Testis (tissue), 2 donors: ENCODE results near the gene EIF3C.
"Not testable (repeated sequence)": the region's sequence is repeated elsewhere in the genome, so short reads cannot be mapped to it uniquely, and the experiment has no call there.

Source experiments
- POLR2A ChIP-seq: fragments of 450-650 bp; IDR thresholded peaks from one replicate; pipeline ENCODE4 v1.6.1; 2017; ENCODE audit warnings: antibody characterized with exemption, mild to moderate bottlenecking, moderate library complexity
- TF ChIP-seq, protein P1 (sequence below), 3 experiments: fragments of 450-650 bp in 2 of 3; fragments of 200-600 bp in 1 of 3; sonication (generic) in 1 of 3; IDR thresholded peaks; one replicate each; pipeline ENCODE4 v1.5.1; 2016 to 2019; ENCODE audit warnings: antibody characterized with exemption in 3 of 3, mild to moderate bottlenecking in 2 of 3, moderate library complexity in 1 of 3

DNA sequence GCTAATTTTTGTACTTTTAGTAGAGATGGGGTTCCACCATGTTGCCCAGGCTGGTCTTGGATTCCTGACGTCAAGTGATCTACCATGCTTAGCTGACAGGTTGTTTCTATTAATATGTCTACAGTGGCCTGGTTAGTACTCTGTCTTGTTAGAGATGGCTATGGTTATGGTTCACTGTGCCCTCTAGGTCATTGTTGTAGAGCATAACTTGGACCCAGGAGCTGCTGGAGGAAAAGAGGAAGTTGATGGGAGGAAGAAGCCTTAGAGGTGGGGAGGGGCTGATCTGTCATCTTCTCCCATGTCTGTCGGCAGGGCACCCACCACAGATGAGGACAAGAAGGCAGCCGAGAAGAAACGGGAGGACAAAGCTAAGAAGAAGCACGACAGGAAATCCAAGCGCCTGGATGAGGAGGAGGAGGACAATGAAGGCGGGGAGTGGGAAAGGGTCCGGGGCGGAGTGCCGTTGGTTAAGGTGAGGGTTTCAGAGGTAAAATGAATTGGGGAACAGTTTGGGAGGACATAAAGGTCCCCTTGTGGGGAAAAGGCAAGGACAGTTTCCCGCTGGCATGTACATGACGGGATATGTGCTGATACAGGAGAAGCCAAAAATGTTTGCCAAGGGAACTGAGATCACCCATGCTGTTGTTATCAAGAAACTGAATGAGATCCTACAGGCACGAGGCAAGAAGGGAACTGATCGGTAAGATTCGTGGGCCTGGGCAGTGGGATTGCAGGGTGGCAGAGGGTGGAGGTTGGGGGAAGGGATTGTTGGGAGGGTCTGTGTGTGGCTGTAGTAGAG, 11.8 kb downstream of the EIF3C start:
- TF ChIP-seq, protein P1, sequence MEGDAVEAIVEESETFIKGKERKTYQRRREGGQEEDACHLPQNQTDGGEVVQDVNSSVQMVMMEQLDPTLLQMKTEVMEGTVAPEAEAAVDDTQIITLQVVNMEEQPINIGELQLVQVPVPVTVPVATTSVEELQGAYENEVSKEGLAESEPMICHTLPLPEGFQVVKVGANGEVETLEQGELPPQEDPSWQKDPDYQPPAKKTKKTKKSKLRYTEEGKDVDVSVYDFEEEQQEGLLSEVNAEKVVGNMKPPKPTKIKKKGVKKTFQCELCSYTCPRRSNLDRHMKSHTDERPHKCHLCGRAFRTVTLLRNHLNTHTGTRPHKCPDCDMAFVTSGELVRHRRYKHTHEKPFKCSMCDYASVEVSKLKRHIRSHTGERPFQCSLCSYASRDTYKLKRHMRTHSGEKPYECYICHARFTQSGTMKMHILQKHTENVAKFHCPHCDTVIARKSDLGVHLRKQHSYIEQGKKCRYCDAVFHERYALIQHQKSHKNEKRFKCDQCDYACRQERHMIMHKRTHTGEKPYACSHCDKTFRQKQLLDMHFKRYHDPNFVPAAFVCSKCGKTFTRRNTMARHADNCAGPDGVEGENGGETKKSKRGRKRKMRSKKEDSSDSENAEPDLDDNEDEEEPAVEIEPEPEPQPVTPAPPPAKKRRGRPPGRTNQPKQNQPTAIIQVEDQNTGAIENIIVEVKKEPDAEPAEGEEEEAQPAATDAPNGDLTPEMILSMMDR (IDR thresholded peaks at IDR 0.05), result not testable (repeated sequence)
- not testable (repeated sequence) for TF ChIP-seq POLR2A
